DND-41 (cell line): ENCODE data around the gene UBE2QL1.

Experiments used
- EZH2 ChIP-seq: IDR thresholded peaks from 3 replicates; pipeline ENCODE4 v1.6.1; 2012; ENCODE audit warnings: borderline replicate concordance, low read depth, mild to moderate bottlenecking, moderate library complexity, low read length, inconsistent platforms; ENCODE audit not compliant: severe bottlenecking
- TF ChIP-seq, protein P1 (sequence below): IDR thresholded peaks from 2 replicates; pipeline ENCODE4 v1.5.1; 2012; ENCODE audit warnings: borderline replicate concordance, low read length, moderate library complexity, mild to moderate bottlenecking; ENCODE audit not compliant: poor library complexity, severe bottlenecking; ENCODE audit errors: extremely low read depth

DNA sequence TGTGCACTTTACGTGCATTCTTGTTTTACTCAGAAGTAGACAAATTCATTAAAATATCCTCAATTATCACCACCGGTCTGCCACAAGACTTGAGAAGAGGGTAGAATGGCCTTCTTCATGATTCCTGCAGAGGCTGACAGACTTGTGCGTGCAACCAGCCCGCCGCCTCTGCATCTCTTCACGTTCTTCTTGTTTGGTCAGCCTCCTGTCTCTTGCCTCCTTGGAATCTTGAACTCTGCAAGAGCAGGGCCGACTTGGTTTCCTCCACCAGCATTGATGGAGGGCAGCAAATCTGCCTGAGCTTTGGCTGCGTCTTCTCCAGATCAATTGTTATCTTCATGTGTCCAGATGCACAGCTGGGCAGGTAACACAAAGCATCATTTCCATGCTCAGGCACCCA, 20.2 kb downstream of the UBE2QL1 start:
- TF ChIP-seq, protein P1, sequence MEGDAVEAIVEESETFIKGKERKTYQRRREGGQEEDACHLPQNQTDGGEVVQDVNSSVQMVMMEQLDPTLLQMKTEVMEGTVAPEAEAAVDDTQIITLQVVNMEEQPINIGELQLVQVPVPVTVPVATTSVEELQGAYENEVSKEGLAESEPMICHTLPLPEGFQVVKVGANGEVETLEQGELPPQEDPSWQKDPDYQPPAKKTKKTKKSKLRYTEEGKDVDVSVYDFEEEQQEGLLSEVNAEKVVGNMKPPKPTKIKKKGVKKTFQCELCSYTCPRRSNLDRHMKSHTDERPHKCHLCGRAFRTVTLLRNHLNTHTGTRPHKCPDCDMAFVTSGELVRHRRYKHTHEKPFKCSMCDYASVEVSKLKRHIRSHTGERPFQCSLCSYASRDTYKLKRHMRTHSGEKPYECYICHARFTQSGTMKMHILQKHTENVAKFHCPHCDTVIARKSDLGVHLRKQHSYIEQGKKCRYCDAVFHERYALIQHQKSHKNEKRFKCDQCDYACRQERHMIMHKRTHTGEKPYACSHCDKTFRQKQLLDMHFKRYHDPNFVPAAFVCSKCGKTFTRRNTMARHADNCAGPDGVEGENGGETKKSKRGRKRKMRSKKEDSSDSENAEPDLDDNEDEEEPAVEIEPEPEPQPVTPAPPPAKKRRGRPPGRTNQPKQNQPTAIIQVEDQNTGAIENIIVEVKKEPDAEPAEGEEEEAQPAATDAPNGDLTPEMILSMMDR = no peak
- no peak for TF ChIP-seq EZH2
